T-cell (primary cell): Measurements from ENCODE around the gene RNASEH2A. TPM values are rescaled to one million over a fixed set of nuclear protein-coding genes. Genes with fewer than 3 reads are reported as not detected.
"Not testable (repeated sequence)": the region's sequence is repeated elsewhere in the genome, so short reads cannot be mapped to it uniquely, and the experiment has no call there.

Experiments used
- ATAC-seq, 4 experiments: fragments of 200-7000 bp in 3 of 4; fragments of 150-1000 bp in 1 of 4; cut with Tn5 transposase; replicated peaks in 1 of 4; 1 replicate in 3 of 4; 2 replicates in 1 of 4; pipeline ENCODE4 v1.10.0; 2021; ENCODE audit warnings: moderate library complexity in 3 of 4, mild to moderate bottlenecking in 2 of 4, moderate number of reproducible peaks in 1 of 4
- CTCF ChIA-PET, 2 donors: fragments of 300-600 bp; sonication (Branson Sonifier 250); formaldehyde crosslinking; loops; one replicate each; lab custom pipeline; 2022; ENCODE audit warnings: antibody characterized with exemption in 2 of 2; lab: Charles Lee
- POLR2A ChIA-PET, 2 donors: fragments of 300-600 bp; sonication (Branson Sonifier 250); formaldehyde crosslinking; loops; one replicate each; lab custom pipeline; 2022; ENCODE audit warnings: antibody characterized with exemption in 2 of 2; lab: Charles Lee
- DNase-seq, 35 experiments: peaks; one replicate each; pipeline versions ENCODE4 v3.0.0 to v3.0.0-alpha.2; 2013 to 2023
- H3K27ac ChIP-seq: one replicate; pipeline ENCODE4 v1.5.1; 2013; ENCODE audit warnings: low read length
- H3K27me3 ChIP-seq, 2 experiments: replicated peaks in 1 of 2; 1 replicate in 1 of 2; 2 replicates in 1 of 2; pipeline versions ENCODE4 v1.6.1 to v1.7.0; 2013; ENCODE audit warnings: low read length in 1 of 2, mixed read lengths in 1 of 2; ENCODE audit not compliant: control insufficient read depth in 2 of 2, insufficient read depth in 2 of 2; ENCODE audit errors: extremely low read depth in 1 of 2
- H3K36me3 ChIP-seq, 2 donors: 1 replicate in 1 of 2; 2 replicates in 1 of 2; pipeline versions ENCODE4 v1.6.1 to v1.7.0; 2013; ENCODE audit warnings: low read length in 1 of 2; ENCODE audit not compliant: control insufficient read depth in 2 of 2, insufficient read depth in 1 of 2; ENCODE audit errors: extremely low read depth in 1 of 2
- H3K4me1 ChIP-seq, 2 experiments: 1 replicate in 1 of 2; 2 replicates in 1 of 2; pipeline versions ENCODE4 v1.6.1 to v1.7.0; 2013; ENCODE audit warnings: low read length in 2 of 2, mixed read lengths in 1 of 2; ENCODE audit not compliant: insufficient read depth in 2 of 2, control insufficient read depth in 1 of 2; ENCODE audit errors: extremely low read depth in 1 of 2
- H3K4me3 ChIP-seq, 2 donors: 1 replicate in 1 of 2; 2 replicates in 1 of 2; pipeline versions ENCODE4 v1.5.1 to v1.7.0; 2013; ENCODE audit warnings: mild to moderate bottlenecking in 2 of 2, low read length in 1 of 2, moderate library complexity in 1 of 2; ENCODE audit not compliant: control insufficient read depth in 1 of 2; ENCODE audit errors: extremely low read depth in 1 of 2
- H3K9me3 ChIP-seq: 2 replicates; pipeline ENCODE4 v1.7.0; 2013
- H3K27ac Mint-ChIP-seq, 2 donors: one replicate each; pipeline ENCODE4 v1.8.0; 2020 to 2021; ENCODE audit warnings: mild to moderate bottlenecking in 2 of 2, mixed read lengths in 2 of 2
- H3K27me3 Mint-ChIP-seq, 2 donors: one replicate each; pipeline ENCODE4 v1.8.0; 2021 to 2022; ENCODE audit warnings: mixed read lengths in 2 of 2
- H3K36me3 Mint-ChIP-seq: one replicate; pipeline ENCODE4 v1.8.0; 2021; ENCODE audit warnings: mixed read lengths
- H3K4me1 Mint-ChIP-seq, 3 donors: one replicate each; pipeline ENCODE4 v1.8.0; 2020 to 2022; ENCODE audit warnings: mixed read lengths in 3 of 3, mild to moderate bottlenecking in 1 of 3
- H3K4me3 Mint-ChIP-seq, 3 donors: one replicate each; pipeline ENCODE4 v1.8.0; 2020 to 2022; ENCODE audit warnings: mild to moderate bottlenecking in 3 of 3, mixed read lengths in 3 of 3, moderate library complexity in 3 of 3
- H3K9me3 Mint-ChIP-seq, 3 donors: one replicate each; pipeline ENCODE4 v1.8.0; 2020 to 2022; ENCODE audit warnings: mixed read lengths in 3 of 3
- WGBS: methylation state at CpG from one replicate; pipeline ENCODE4 v1.1.5; 2013; ENCODE audit warnings: missing lambda C conversion rate; ENCODE audit not compliant: insufficient coverage; 5-methylcytosine and 5-hydroxymethylcytosine counted together
- total RNA-seq, 35 experiments: library from RNA in 6 of 35; stranded (reverse) in 6 of 35; fragments of 120-200 nt in 1 of 35; gene quantifications; one replicate each; pipeline versions ENCODE4 v1.2.1 to v1.2.4 and lab custom pipeline; 2013 to 2026

RNASEH2A gene
- total RNA-seq, 5 donors from 2014 or later (not counting 1 experiment from before 2014, with no cell fraction given) = 4.7 to 18.0 (median 15.0) TPM

GRCh38 chr19:12804051-12804450, 2.3 kb upstream of the RNASEH2A start:
- Mint-ChIP-seq H3K4me1 (peaks cover 28 to 41% (median 39%) of the 10 kb centered on the region in 3 donors), H3K27me3 (no peaks in the 10 kb centered on the region), H3K36me3 (peaks cover 4% of the 10 kb centered on the region), H3K27ac (no peak overlapping the region), H3K9me3 (no peaks in the 10 kb centered on the region), H3K4me3 (peak overlapping the region in 1 of 3 donors; percentile 4)
- no peaks in the 10 kb centered on the region for H3K9me3 ChIP-seq
- 97% methylated on average over 25 of the region's 26 CpGs for WGBS
- DNase-seq = no peak
- ChIA-PET CTCF (interaction anchor here (0.7 to 0.9 kb wide), 2 partner anchors 38 to 46 kb away, joined by 3 to 5 read pairs; no protein-coding TSS in a partner anchor), POLR2A (interaction anchor here in 1 of 2 donors (0.6 kb wide), 1 partner anchor 87 kb away, joined by 6 read pairs; no protein-coding TSS in a partner anchor)
- H3K27me3 ChIP-seq = peaks cover 0 to 2% of the 10 kb centered on the region in 2 experiments
- ATAC-seq = no peak
- peaks cover 10 to 43% of the 10 kb centered on the region in 2 experiments for H3K4me1 ChIP-seq
- peaks cover 0 to 11% of the 10 kb centered on the region in 2 donors for H3K36me3 ChIP-seq
- no peak overlapping the region for H3K27ac ChIP-seq
- H3K4me3 ChIP-seq = no peak overlapping the region

DNA sequence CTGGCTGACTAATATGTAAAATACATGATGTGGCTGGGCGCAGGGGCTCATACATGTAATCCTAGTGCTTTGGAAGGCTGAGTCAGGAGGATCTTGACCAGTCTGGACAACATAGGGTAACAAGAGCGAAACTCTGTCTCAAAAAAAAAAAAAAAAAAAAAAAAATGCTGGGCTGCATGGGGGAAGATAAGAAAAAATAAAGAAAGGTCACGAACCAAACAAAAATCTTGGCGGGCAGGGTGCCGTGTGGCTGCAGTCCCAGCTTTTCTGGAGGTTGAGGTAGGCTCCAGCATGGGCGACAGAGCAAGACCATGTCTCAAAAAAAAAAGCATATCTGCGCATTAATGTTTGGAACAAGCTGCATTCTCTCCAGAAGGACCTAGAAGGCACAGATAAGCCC, 8.7 kb downstream of the RNASEH2A start:
- ChIA-PET CTCF (interaction anchor here (0.5 to 0.9 kb wide), 3 partner anchors 68 to 276 kb away, joined by 4 to 12 read pairs (median 5); no protein-coding TSS in a partner anchor), POLR2A (interaction anchor here in 1 of 2 donors (0.7 kb wide), 1 partner anchor 22 kb away, joined by 4 read pairs; no protein-coding TSS in a partner anchor)
- no peaks in the 10 kb centered on the region for H3K4me1 ChIP-seq
- H3K27me3 Mint-ChIP-seq = no peaks in the 10 kb centered on the region
- 94% methylated on average over 5 of the region's 7 CpGs for WGBS
- ATAC-seq (no peak), DNase-seq (no peak)
- H3K27ac Mint-ChIP-seq = no peak overlapping the region
- H3K4me3 Mint-ChIP-seq = no peak overlapping the region
- H3K4me1 Mint-ChIP-seq = no peaks in the 10 kb centered on the region
- no peaks in the 10 kb centered on the region for H3K9me3 Mint-ChIP-seq
- no peaks in the 10 kb centered on the region for H3K27me3 ChIP-seq
- no peaks in the 10 kb centered on the region for H3K9me3 ChIP-seq
- H3K36me3 Mint-ChIP-seq = peaks cover 15% of the 10 kb centered on the region
- no peak overlapping the region for H3K27ac ChIP-seq
- no peak overlapping the region for H3K4me3 ChIP-seq
- peaks cover 2 to 4% of the 10 kb centered on the region in 2 donors for H3K36me3 ChIP-seq

DNA sequence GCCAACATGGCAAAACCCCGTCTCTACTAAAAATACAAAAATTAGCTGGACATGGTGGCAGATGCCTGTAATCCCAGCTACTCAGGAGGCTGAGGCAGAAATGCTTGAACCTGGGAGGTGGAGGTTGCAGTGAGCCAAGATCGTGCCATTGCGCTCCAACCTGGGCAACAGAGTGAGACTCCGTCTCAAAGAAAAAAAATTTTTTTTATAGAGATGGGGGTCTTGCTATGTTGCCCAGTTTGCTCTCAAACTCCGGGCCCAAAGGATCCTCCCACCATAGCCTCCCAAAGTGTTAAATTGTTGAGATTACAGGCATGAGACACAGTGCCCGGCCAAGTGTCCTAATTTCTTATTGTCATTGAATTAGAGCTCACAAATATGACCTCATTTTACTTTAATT, 10.8 kb downstream of the RNASEH2A start:
- DNase-seq, H3K4me1 Mint-ChIP-seq, H3K36me3 ChIP-seq, H3K9me3 Mint-ChIP-seq, H3K27me3 ChIP-seq, H3K27me3 Mint-ChIP-seq, H3K4me1 ChIP-seq, H3K27ac ChIP-seq, H3K4me3 ChIP-seq, POLR2A ChIA-PET, ATAC-seq, H3K9me3 ChIP-seq, H3K4me3 Mint-ChIP-seq, H3K27ac Mint-ChIP-seq: not testable (repeated sequence)
- CTCF ChIA-PET = interaction anchor here in 1 of 2 donors (0.8 kb wide), 1 partner anchor 30 kb away, joined by 7 read pairs; no protein-coding TSS in a partner anchor
- WGBS = no CpG with 5 or more reads among the region's 6 CpGs
- H3K36me3 Mint-ChIP-seq = peaks cover 18% of the 10 kb centered on the region

DNA sequence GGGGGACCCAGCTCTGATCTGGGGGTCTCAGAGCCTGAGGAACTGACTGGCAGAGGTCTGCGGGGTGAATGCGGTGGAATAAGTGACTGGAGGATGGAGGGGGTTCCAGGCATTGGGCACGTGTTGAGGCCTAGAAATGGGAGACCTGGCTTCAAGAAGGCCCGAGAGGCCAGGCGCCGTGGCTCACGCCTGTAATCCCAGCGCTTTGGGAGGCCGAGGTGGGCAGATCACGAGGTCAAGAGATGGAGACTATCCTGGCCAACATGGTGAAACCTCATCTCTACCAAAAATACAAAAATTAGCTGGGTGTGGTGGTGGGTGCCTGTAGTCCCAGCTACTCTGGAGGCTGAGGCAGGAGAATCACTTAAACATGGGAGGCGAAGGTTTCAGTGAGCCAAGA, 11.4 kb downstream of the RNASEH2A start:
- CTCF ChIA-PET = interaction anchor here in 1 of 2 donors (0.5 to 0.8 kb wide), 3 partner anchors 29 to 144 kb away, joined by 7 to 9 read pairs (median 7); no protein-coding TSS in a partner anchor
- H3K4me1 Mint-ChIP-seq, H3K4me3 ChIP-seq, DNase-seq, H3K9me3 ChIP-seq, POLR2A ChIA-PET, ATAC-seq, H3K27ac Mint-ChIP-seq, H3K27me3 Mint-ChIP-seq, H3K27me3 ChIP-seq, H3K36me3 ChIP-seq, H3K4me1 ChIP-seq, H3K27ac ChIP-seq, H3K4me3 Mint-ChIP-seq, H3K9me3 Mint-ChIP-seq: not testable (repeated sequence)
- WGBS = 96% methylated on average over 4 of the region's 11 CpGs
- peaks cover 17% of the 10 kb centered on the region for H3K36me3 Mint-ChIP-seq

DNA sequence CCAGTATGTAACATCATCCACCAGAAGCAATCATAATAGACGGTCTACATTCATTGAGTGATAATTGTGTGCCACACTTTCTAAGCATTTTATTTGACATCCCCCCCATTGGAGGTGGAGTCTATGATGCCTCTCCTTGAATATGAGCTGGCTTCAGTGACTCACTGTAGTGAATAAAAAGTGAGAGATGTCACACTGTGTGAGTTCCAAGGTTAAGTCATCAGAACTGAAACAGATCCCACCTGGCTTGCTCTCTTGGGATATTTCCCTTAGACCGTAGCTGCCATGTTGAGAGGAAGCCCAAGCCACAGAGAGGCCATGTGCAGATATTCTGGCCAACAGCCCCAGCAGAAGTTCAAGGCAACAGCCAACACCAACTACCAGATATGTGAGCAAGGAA, 15.4 kb downstream of the RNASEH2A start:
- Histone ChIP-seq H3K27ac (no peak overlapping the region), H3K27me3 (peaks cover 2 to 31% of the 10 kb centered on the region in 2 experiments), H3K9me3 (no peaks in the 10 kb centered on the region), H3K4me1 (peaks cover 0 to 8% of the 10 kb centered on the region in 2 experiments), H3K4me3 (no peak overlapping the region), H3K36me3 (no peaks in the 10 kb centered on the region)
- H3K27me3 Mint-ChIP-seq = peaks cover 20 to 26% of the 10 kb centered on the region in 2 donors
- peaks cover 7 to 9% (median 7%) of the 10 kb centered on the region in 3 donors for H3K4me1 Mint-ChIP-seq
- ChIA-PET POLR2A (no interaction called here), CTCF (interaction anchor here in 1 of 2 donors (0.7 kb wide), 1 partner anchor 407 kb away, joined by 4 read pairs; no protein-coding TSS in a partner anchor)
- DNase-seq (no peak), ATAC-seq (no peak)
- 50% methylated on average over 1 of the region's 2 CpGs for WGBS
- H3K36me3 Mint-ChIP-seq = peaks cover 6% of the 10 kb centered on the region
- H3K4me3 Mint-ChIP-seq = no peak overlapping the region
- H3K27ac Mint-ChIP-seq = no peak overlapping the region
- H3K9me3 Mint-ChIP-seq = peaks cover 3 to 6% (median 4%) of the 10 kb centered on the region in 3 donors

- Mint-ChIP-seq H3K27me3 (peaks cover 39 to 63% of the 10 kb centered on the region in 2 donors), H3K9me3 (peaks cover 3 to 6% (median 4%) of the 10 kb centered on the region in 3 donors), H3K4me1 (peaks cover 7 to 9% (median 7%) of the 10 kb centered on the region in 3 donors), H3K4me3 (peak overlapping the region in 2 of 3 donors; percentile 13 to 42), H3K36me3 (peaks cover 3% of the 10 kb centered on the region), H3K27ac (no peak overlapping the region)
- POLR2A ChIA-PET = no interaction called here
- peaks cover 0 to 13% of the 10 kb centered on the region in 2 experiments for H3K4me1 ChIP-seq
- H3K4me3 ChIP-seq = peak overlapping the region in 1 of 2 donors; percentile 18
- peak in 2 of 35 experiments; percentile 17 to 27 for DNase-seq
- no peaks in the 10 kb centered on the region for H3K36me3 ChIP-seq
- WGBS = 12% methylated on average over 33 of the region's 46 CpGs
- ATAC-seq = peak in 1 of 4 experiments; percentile 53
- H3K9me3 ChIP-seq = no peaks in the 10 kb centered on the region
- CTCF ChIA-PET = interaction anchor here in 1 of 2 donors (0.6 to 0.9 kb wide), 2 partner anchors 22 to 27 kb away, joined by 7 to 12 read pairs; no protein-coding TSS in a partner anchor
- H3K27me3 ChIP-seq = peaks cover 2 to 68% of the 10 kb centered on the region in 2 experiments
- no peak overlapping the region for H3K27ac ChIP-seq
Measured at GRCh38 chr19:12825254-12826131, 19.1 kb downstream of the RNASEH2A start.
